Subcutaneous adipose tissue (tissue), 4 donors: ENCODE measurements around the gene PRKAG1. TPM values are rescaled to one million over a fixed set of nuclear protein-coding genes. Genes with fewer than 3 reads are reported as not detected.

Experiments used
- CTCF ChIP-seq: fragments of 450-650 bp; IDR thresholded peaks from one replicate; pipeline ENCODE4 v1.5.1; 2016; ENCODE audit warnings: low read depth, mild to moderate bottlenecking, control low read depth, antibody characterized with exemption, moderate library complexity
- total RNA-seq, 4 donors: library from RNA; depleted of rRNA; stranded (reverse); fragments of >200 nt; gene quantifications; one replicate each; pipeline ENCODE4 v1.1.0, GENCODE V29; 2016

Gene PRKAG1
- total RNA-seq, 4 donors from 2014 or later: 57.7 to 67.4 (median 59.7) TPM

- no peak for TF ChIP-seq CTCF
Observed at GRCh38 chr12:48977290-48978281, 41.0 kb downstream of the PRKAG1 start.

GRCh38 chr12:48973941-48974673 is 44.5 kb downstream of the PRKAG1 start:
- no peak for TF ChIP-seq CTCF

GRCh38 chr12:48973531-48973930 is 45.0 kb downstream of the PRKAG1 start:
- TF ChIP-seq CTCF: no peak

- TF ChIP-seq CTCF: no peak
Observed at GRCh38 chr12:48972952-48973483, 45.6 kb downstream of the PRKAG1 start.

GRCh38 chr12:48972213-48972951 is 46.2 kb downstream of the PRKAG1 start:
- no peak for TF ChIP-seq CTCF

- no peak for TF ChIP-seq CTCF
Observed at GRCh38 chr12:48970702-48971334, 47.8 kb downstream of the PRKAG1 start.
